Measurements from ENCODE around the gene GAA. TPM values are rescaled to one million over a fixed set of nuclear protein-coding genes. Genes with fewer than 3 reads are reported as not detected.

The GAA gene
- 16.7 and 131 TPM in 2 replicates for total RNA-seq

DNA sequence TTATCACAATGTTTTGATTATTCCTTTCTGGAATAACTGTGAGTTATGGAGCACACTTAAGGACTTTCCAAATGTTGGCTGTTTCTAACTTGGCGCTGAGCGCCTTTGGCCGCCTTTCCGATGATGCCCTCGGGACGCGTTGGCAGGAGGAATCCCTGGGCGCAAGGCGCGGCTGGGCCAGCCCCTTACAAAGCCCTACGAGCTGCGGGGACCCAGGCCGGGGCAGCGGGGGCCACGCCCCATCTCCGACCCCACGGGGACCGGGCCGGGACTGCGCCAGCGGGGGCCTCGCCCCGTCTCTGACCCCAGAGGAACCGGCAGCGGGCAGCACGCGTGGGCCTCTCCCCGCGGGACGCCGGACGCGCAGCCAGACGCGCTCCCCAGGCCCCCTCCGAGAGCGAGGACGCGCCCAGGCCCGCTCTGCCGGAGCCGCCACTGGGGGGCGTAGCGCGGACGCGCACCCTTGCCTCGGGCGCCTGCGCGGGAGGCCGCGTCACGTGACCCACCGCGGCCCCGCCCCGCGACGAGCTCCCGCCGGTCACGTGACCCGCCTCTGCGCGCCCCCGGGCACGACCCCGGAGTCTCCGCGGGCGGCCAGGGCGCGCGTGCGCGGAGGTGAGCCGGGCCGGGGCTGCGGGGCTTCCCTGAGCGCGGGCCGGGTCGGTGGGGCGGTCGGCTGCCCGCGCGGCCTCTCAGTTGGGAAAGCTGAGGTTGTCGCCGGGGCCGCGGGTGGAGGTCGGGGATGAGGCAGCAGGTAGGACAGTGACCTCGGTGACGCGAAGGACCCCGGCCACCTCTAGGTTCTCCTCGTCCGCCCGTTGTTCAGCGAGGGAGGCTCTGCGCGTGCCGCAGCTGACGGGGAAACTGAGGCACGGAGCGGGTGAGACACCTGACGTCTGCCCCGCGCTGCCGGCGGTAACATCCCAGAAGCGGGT is at the start of gene GAA:
Gene GAA (plus strand): TSS at position 571 of the 935 bp plus-strand sequence. CDS start 3,006 bp downstream, outside the sequence.

DNA sequence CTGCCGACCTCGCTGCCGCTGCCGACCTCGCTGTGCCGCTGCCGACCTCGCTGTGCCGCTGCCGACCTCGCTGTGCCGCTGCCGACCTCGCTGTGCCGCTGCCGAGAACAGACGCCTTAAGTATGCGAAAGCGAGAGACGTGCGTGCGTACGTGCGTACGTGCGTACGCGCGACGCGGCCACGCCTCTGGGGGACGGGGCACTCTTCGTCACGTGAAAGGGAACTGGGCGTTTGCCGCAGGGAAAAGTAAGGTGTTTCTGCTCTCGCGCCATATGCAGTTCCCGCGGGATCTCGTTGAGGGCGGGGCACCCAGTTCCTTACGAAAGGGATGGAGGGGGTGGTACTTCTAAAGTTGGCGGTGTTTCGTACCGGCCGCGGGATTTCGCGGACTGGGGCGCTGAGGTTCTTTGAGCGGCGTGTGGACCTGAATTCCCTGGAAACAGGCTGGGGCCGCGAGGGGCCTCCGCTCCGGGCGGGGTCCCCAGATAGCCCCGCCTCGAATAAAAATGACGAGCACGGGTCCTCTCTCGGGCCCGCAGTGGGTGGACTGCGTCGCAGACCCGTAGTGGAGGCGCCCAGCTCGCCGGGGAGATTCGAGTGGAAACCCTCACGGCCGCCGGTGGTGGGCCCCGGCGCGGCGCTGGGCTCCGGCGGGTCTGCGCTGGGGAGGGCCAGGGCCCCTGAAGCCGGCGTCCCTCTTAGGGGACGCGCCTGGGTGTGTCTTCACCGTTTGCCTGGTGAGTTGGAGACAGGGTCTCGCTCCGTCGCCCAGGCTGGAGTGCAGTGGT is 45.8 kb downstream of the GAA start, which contains the start of gene EIF4A3:
Gene EIF4A3 (minus strand): TSS at position 94 of the 788 bp plus-strand sequence. CDS start 167 bp downstream, outside the sequence.

Other genes starting within 250 kb of the GAA start
- gene TBC1D16, start 65.7 kb upstream of the GAA start, total RNA-seq: 18.1 and 80.1 TPM in 2 replicates
- 0.68 and 2.3 TPM in 2 replicates for gene CCDC40, start 64.9 kb upstream of the GAA start, total RNA-seq
- gene EIF4A3, start 45.5 kb downstream of the GAA start, total RNA-seq: 82.4 and 186 TPM in 2 replicates
- gene CARD14, start 68.4 kb downstream of the GAA start, total RNA-seq: 1.0 and 10.9 TPM in 2 replicates
- gene SGSH, start 118.8 kb downstream of the GAA start, total RNA-seq: 3.4 and 13.9 TPM in 2 replicates
- gene SLC26A11, start 118.8 kb downstream of the GAA start, total RNA-seq: 2.4 and 3.8 TPM in 2 replicates
- 47.5 and 159 TPM in 2 replicates for gene RNF213, start 159.3 kb downstream of the GAA start, total RNA-seq

Measured in nasal cavity respiratory epithelium epithelial cell of viscerocranial mucosa (primary cell).